ENCODE data around the gene CMSS1.
A peak's percentile ranks its signal among the peaks of the same experiment; 100 is the strongest.

- TF ChIP-seq CTCF (IDR thresholded peaks at IDR 0.05; ENCODE audit: low read depth, low read length, missing input control) (no peak), SP1 (IDR thresholded peaks at IDR 0.05) (peak; percentile 34), FOXA2 (IDR thresholded peaks at IDR 0.05) (no peak), REST (IDR thresholded peaks at IDR 0.05) (no peak)
Observed at GRCh38 chr3:100226712-100227429, 409.2 kb downstream of the CMSS1 start.
